HK-2 (cell line): ENCODE results near the gene TOMM5.

Experiments
- DNase-seq: peaks from one replicate; pipeline ENCODE4 v3.0.0-alpha.2; 2018; ENCODE audit not compliant: unreplicated experiment

The TOMM5 gene

GRCh38 chr9:37592108-37592951, at the start of gene TOMM5:
TSS of gene TOMM5 (minus strand) at chr9:37592597. CDS start at chr9:37592532, 65 bp downstream.
- DNase-seq = peak; percentile 86

- DNase-seq = no peak
These were observed 48.9 kb upstream of the TOMM5 start for GRCh38 chr9:37641331-37641730.

- DNase-seq = no peak
These were observed 47.8 kb upstream of the TOMM5 start for GRCh38 chr9:37640246-37640645.

GRCh38 chr9:37639841-37640240, 47.4 kb upstream of the TOMM5 start:
- DNase-seq = no peak

GRCh38 chr9:37639109-37639762, 46.8 kb upstream of the TOMM5 start:
- DNase-seq = no peak

GRCh38 chr9:37636511-37637448, 44.4 kb upstream of the TOMM5 start:
- no peak for DNase-seq

GRCh38 chr9:37635808-37636207, 43.4 kb upstream of the TOMM5 start:
- no peak for DNase-seq

GRCh38 chr9:37632479-37632878, 40.1 kb upstream of the TOMM5 start:
- no peak for DNase-seq

GRCh38 chr9:37626708-37627292, 34.4 kb upstream of the TOMM5 start:
- DNase-seq = no peak

- DNase-seq = no peak
These were observed 33.4 kb upstream of the TOMM5 start for GRCh38 chr9:37625758-37626147.

- DNase-seq = no peak
These were observed 32.8 kb upstream of the TOMM5 start for GRCh38 chr9:37625036-37625757.

- DNase-seq = no peak
These were observed 31.7 kb upstream of the TOMM5 start for GRCh38 chr9:37624073-37624472.

GRCh38 chr9:37623267-37623666, 30.9 kb upstream of the TOMM5 start:
- DNase-seq = no peak

GRCh38 chr9:37622462-37622861, 30.1 kb upstream of the TOMM5 start:
- DNase-seq = no peak

GRCh38 chr9:37621273-37622121, 29.1 kb upstream of the TOMM5 start:
- no peak for DNase-seq

- DNase-seq = no peak
These were observed 28.0 kb upstream of the TOMM5 start for GRCh38 chr9:37620396-37620795.

GRCh38 chr9:37619806-37620205, 27.4 kb upstream of the TOMM5 start:
- no peak for DNase-seq

GRCh38 chr9:37618817-37619216, 26.4 kb upstream of the TOMM5 start:
- no peak for DNase-seq

GRCh38 chr9:37617832-37618231, 25.4 kb upstream of the TOMM5 start:
- DNase-seq = no peak

- DNase-seq = no peak
These were observed 24.8 kb upstream of the TOMM5 start for GRCh38 chr9:37617161-37617560.
